GM23338 (cell line): ENCODE results near the gene MAP1B. TPM values are rescaled to one million over a fixed set of nuclear protein-coding genes. Genes with fewer than 3 reads are reported as not detected.
A peak's percentile ranks its signal among the peaks of the same experiment; 100 is the strongest.

ENCODE experiments used
- ATAC-seq: fragments of 200-7000 bp; cut with Tn5 transposase; 3 replicates; pipeline ENCODE4 v1.9.1; 2020
- DNase-seq: peaks from one replicate; pipeline ENCODE4 v3.0.0-alpha.2; 2015; ENCODE audit warnings: low spot score
- H2AFZ ChIP-seq: fragments of 200-600 bp; sonication (generic); 2 replicates; pipeline ENCODE4 v1.8.0; 2016; ENCODE audit warnings: antibody characterized with exemption, mild to moderate bottlenecking, moderate library complexity
- H3F3A ChIP-seq: fragments of 200-600 bp; sonication (generic); replicated peaks from 2 replicates; pipeline ENCODE4 v1.8.0; 2017; ENCODE audit warnings: antibody characterized with exemption, mixed run types, low read depth
- H3K27ac ChIP-seq: fragments of 200-600 bp; sonication (generic); 2 replicates; pipeline ENCODE4 v1.6.1; 2016; ENCODE audit warnings: low read depth
- H3K27me3 ChIP-seq: fragments of 200-600 bp; sonication (generic); 2 replicates; pipeline ENCODE4 v1.8.0; 2016; ENCODE audit warnings: mild to moderate bottlenecking, mixed run types, moderate library complexity; ENCODE audit not compliant: insufficient read depth
- H3K36me3 ChIP-seq: fragments of 200-600 bp; sonication (generic); 2 replicates; pipeline ENCODE4 v1.8.0; 2016; ENCODE audit warnings: mild to moderate bottlenecking; ENCODE audit not compliant: insufficient read depth
- H3K4me1 ChIP-seq: fragments of 200-600 bp; sonication (generic); 2 replicates; pipeline ENCODE4 v1.8.0; 2016; ENCODE audit warnings: mild to moderate bottlenecking, moderate library complexity; ENCODE audit not compliant: insufficient read depth
- H3K4me2 ChIP-seq: fragments of 200-600 bp; sonication (generic); 2 replicates; pipeline ENCODE4 v1.7.1; 2017; ENCODE audit warnings: mixed run types
- H3K4me3 ChIP-seq: fragments of 200-600 bp; sonication (generic); 2 replicates; pipeline ENCODE4 v1.6.1; 2016; ENCODE audit warnings: mixed run types
- H3K79me2 ChIP-seq: fragments of 200-600 bp; sonication (generic); replicated peaks from 2 replicates; pipeline ENCODE4 v1.8.0; 2017; ENCODE audit warnings: mild to moderate bottlenecking; ENCODE audit not compliant: insufficient read depth
- H3K9me2 ChIP-seq: fragments of 200-600 bp; sonication (generic); 2 replicates; pipeline ENCODE4 v1.8.0; 2017; ENCODE audit not compliant: insufficient read depth
- H4K20me1 ChIP-seq: fragments of 200-600 bp; sonication (generic); replicated peaks from 2 replicates; pipeline ENCODE4 v1.8.0; 2017; ENCODE audit warnings: mild to moderate bottlenecking; ENCODE audit not compliant: insufficient read depth
- H3K27ac Mint-ChIP-seq: 2 replicates; pipeline ENCODE4 v1.8.0; 2020; ENCODE audit warnings: inconsistent platforms, mild to moderate bottlenecking, moderate library complexity, mixed read lengths
- H3K27me3 Mint-ChIP-seq: 3 replicates; pipeline ENCODE4 v1.8.0; 2022; ENCODE audit warnings: low read depth, mild to moderate bottlenecking, moderate library complexity, mixed read lengths, inconsistent platforms; ENCODE audit not compliant: insufficient read depth, poor library complexity
- H3K36me3 Mint-ChIP-seq: 3 replicates; pipeline ENCODE4 v1.8.0; 2021; ENCODE audit warnings: low read depth, mild to moderate bottlenecking, inconsistent platforms, moderate library complexity, mixed read lengths
- H3K4me1 Mint-ChIP-seq: 3 replicates; pipeline ENCODE4 v1.8.0; 2020; ENCODE audit warnings: mild to moderate bottlenecking, inconsistent platforms, mixed read lengths
- H3K4me3 Mint-ChIP-seq: 3 replicates; pipeline ENCODE4 v1.8.0; 2021; ENCODE audit warnings: moderate library complexity, mild to moderate bottlenecking, inconsistent platforms, mixed read lengths
- H3K9me3 Mint-ChIP-seq: 3 replicates; pipeline ENCODE4 v1.8.0; 2020; ENCODE audit warnings: moderate library complexity, mild to moderate bottlenecking, inconsistent platforms, mixed read lengths
- CREB1 ChIP-seq: fragments of 250-450 bp; sonication (Bioruptor Pico); IDR thresholded peaks from 2 replicates; pipeline ENCODE4 v1.5.0; 2020; ENCODE audit warnings: low read depth, mild to moderate bottlenecking, moderate library complexity
- EZH2 ChIP-seq: fragments of 200-600 bp; sonication (generic); IDR thresholded peaks from one replicate; pipeline ENCODE4 v1.8.0; 2017; ENCODE audit warnings: antibody characterized with exemption, mild to moderate bottlenecking, low read depth; ENCODE audit not compliant: unreplicated experiment
- EZH2phosphoT487 ChIP-seq: fragments of 200-600 bp; sonication (generic); IDR thresholded peaks from one replicate; pipeline ENCODE4 v1.8.1; 2018; ENCODE audit warnings: antibody characterized with exemption; ENCODE audit not compliant: unreplicated experiment
- JUNB ChIP-seq: IDR thresholded peaks from one replicate; pipeline ENCODE4 v1.6.1; 2016; ENCODE audit warnings: antibody characterized with exemption; ENCODE audit not compliant: unreplicated experiment
- NANOG ChIP-seq: IDR thresholded peaks from 2 replicates; pipeline ENCODE4 v1.6.1; 2016; ENCODE audit warnings: antibody characterized with exemption, borderline replicate concordance
- POLR2AphosphoS5 ChIP-seq: IDR thresholded peaks from 2 replicates; pipeline ENCODE4 v1.6.1; 2016; ENCODE audit warnings: antibody characterized with exemption, low read depth
- STAT1 ChIP-seq: IDR thresholded peaks from one replicate; pipeline ENCODE4 v1.6.1; 2016; ENCODE audit warnings: antibody characterized with exemption; ENCODE audit not compliant: unreplicated experiment
- ZNF114 ChIP-seq: fragments of 250-450 bp; sonication (Bioruptor Pico); IDR thresholded peaks from 2 replicates; pipeline ENCODE4 v1.5.0; 2020; ENCODE audit warnings: mild to moderate bottlenecking, moderate library complexity
- ZNF331 ChIP-seq: fragments of 250-450 bp; sonication (Bioruptor Pico); IDR thresholded peaks from 2 replicates; pipeline ENCODE4 v1.5.0; 2020; ENCODE audit warnings: low read depth, mild to moderate bottlenecking, moderate library complexity
- polyA plus RNA-seq: library from polyadenylated mRNA; unstranded; fragments of >200 nt; fragmentation: Nextera tagmentation; extraction: Ambion mirVana; gene quantifications from 2 replicates; pipeline ENCODE4 v1.2.1, GENCODE V29; 2016
- total RNA-seq: library from RNA; depleted of rRNA; stranded (reverse); fragments of >200 nt; shearing (Covaris generic); gene quantifications from 2 replicates; pipeline ENCODE4 v1.2.3, GENCODE V29; 2014
- TF ChIP-seq, protein P1 (sequence below): IDR thresholded peaks from 2 replicates; pipeline ENCODE4 v1.6.1; 2016; ENCODE audit warnings: antibody characterized with exemption
- TF ChIP-seq, protein P2 (sequence below), 2 experiments: fragments of 200-600 bp in 1 of 2; sonication (generic) in 1 of 2; conservative IDR thresholded peaks; 2 replicates each; pipeline versions ENCODE4 v1.5.1 to v1.6.1; 2016 to 2017; ENCODE audit warnings: antibody characterized with exemption in 2 of 2, low read depth in 2 of 2, mild to moderate bottlenecking in 2 of 2, moderate library complexity in 1 of 2
- TF ChIP-seq, protein P3 (sequence below): IDR thresholded peaks from one replicate; pipeline ENCODE4 v1.6.1; 2018; ENCODE audit warnings: antibody characterized with exemption; ENCODE audit not compliant: unreplicated experiment

MAP1B gene
- total and polyA plus RNA-seq, 2 experiments from 2014 or later = 148 to 263 TPM

DNA sequence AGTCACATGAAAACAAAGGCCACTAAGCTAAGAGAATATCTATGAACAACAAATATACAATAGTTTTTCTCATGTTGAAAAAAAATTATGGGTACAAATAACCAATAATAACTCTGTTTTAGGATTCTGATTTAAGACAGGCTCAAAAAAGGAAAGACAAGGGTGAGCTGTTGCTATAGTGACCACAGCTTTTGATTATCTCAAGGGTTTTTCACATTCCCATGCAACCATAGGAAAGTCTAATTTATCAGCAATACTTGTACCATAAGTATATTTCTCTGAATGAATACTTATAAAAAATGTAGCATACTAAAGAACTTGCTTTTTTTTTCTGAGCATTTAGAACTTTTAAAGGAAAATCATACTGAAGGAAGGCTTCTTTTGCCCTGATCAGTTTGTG, 144.7 kb downstream of the MAP1B start:
- Histone ChIP-seq H3K27me3 (no peaks in the 10 kb centered on the region), H3K79me2 (peaks cover 18% of the 10 kb centered on the region), H3K27ac (no peak overlapping the region; the same call in 1 of the 2 replicates), H3K36me3 (no peaks in the 10 kb centered on the region), H3K4me1 (no peaks in the 10 kb centered on the region; the same call in 1 of the 2 replicates), H3K9me2 (no peaks in the 10 kb centered on the region), H3K4me2 (no peak overlapping the region), H2AFZ (no peak overlapping the region), H4K20me1 (no peaks in the 10 kb centered on the region), H3K4me3 (no peak overlapping the region), H3F3A (no peaks in the 10 kb centered on the region)
- peaks cover 15% of the 10 kb centered on the region for H3K4me1 Mint-ChIP-seq
- H3K9me3 Mint-ChIP-seq = no peaks in the 10 kb centered on the region
- no peak overlapping the region for H3K4me3 Mint-ChIP-seq
- TF ChIP-seq EZH2 (no peak), JUNB (no peak), ZNF114 (CRISPR knock-in tag) (no peak), STAT1 (no peak)
- TF ChIP-seq, protein P1, sequence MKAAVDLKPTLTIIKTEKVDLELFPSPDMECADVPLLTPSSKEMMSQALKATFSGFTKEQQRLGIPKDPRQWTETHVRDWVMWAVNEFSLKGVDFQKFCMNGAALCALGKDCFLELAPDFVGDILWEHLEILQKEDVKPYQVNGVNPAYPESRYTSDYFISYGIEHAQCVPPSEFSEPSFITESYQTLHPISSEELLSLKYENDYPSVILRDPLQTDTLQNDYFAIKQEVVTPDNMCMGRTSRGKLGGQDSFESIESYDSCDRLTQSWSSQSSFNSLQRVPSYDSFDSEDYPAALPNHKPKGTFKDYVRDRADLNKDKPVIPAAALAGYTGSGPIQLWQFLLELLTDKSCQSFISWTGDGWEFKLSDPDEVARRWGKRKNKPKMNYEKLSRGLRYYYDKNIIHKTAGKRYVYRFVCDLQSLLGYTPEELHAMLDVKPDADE = no peak
- TF ChIP-seq, protein P2, sequence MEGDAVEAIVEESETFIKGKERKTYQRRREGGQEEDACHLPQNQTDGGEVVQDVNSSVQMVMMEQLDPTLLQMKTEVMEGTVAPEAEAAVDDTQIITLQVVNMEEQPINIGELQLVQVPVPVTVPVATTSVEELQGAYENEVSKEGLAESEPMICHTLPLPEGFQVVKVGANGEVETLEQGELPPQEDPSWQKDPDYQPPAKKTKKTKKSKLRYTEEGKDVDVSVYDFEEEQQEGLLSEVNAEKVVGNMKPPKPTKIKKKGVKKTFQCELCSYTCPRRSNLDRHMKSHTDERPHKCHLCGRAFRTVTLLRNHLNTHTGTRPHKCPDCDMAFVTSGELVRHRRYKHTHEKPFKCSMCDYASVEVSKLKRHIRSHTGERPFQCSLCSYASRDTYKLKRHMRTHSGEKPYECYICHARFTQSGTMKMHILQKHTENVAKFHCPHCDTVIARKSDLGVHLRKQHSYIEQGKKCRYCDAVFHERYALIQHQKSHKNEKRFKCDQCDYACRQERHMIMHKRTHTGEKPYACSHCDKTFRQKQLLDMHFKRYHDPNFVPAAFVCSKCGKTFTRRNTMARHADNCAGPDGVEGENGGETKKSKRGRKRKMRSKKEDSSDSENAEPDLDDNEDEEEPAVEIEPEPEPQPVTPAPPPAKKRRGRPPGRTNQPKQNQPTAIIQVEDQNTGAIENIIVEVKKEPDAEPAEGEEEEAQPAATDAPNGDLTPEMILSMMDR (conservative IDR thresholded peaks at IDR 0.05; ENCODE audit: low read depth in 2 of 2) = no peak
- H3K36me3 Mint-ChIP-seq = peaks cover 8% of the 10 kb centered on the region
- DNase-seq = no peak
- no peak overlapping the region for H3K27ac Mint-ChIP-seq
- no peak for ATAC-seq
- no peaks in the 10 kb centered on the region for H3K27me3 Mint-ChIP-seq

DNA sequence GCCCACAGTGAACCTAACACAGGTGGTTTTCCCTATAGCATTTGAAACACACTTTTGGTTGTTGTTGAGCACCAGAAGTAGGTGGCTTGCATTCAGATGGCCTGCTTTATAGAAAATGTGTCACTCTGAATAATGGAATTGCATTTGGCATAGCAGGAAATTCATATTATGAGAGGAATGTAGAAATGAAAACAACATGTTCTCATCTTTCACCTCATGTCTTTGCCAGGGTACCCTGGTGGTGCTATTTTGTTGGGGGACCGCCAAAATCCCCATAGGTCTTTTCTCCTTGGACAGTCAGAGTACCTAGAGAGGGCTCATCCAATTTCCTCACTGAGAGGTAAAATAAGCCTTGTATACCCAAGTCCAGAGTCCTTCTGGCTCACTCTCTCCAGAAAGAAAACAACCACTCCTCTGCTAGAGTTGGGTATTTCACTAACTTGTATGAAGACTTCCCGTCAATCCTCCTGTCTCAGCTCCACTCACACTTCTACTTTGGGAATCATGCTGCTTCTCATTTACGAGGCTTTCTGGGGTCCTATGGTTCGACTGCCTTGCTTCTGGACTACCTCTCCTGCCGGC, 145.4 kb downstream of the MAP1B start:
- Mint-ChIP-seq H3K4me1 (peaks cover 12% of the 10 kb centered on the region), H3K4me3 (no peak overlapping the region), H3K27me3 (no peaks in the 10 kb centered on the region), H3K9me3 (no peaks in the 10 kb centered on the region), H3K27ac (peak overlapping the region; percentile 6; the same call in 1 of the 2 replicates), H3K36me3 (peaks cover 8% of the 10 kb centered on the region)
- Histone ChIP-seq H3K9me2 (no peaks in the 10 kb centered on the region), H4K20me1 (no peaks in the 10 kb centered on the region), H3K27ac (peak overlapping the region; percentile 40; the same call in 1 of the 2 replicates), H3F3A (no peaks in the 10 kb centered on the region), H3K4me1 (no peaks in the 10 kb centered on the region), H3K36me3 (no peaks in the 10 kb centered on the region), H2AFZ (no peak overlapping the region), H3K4me2 (no peak overlapping the region), H3K4me3 (no peak overlapping the region), H3K27me3 (no peaks in the 10 kb centered on the region), H3K79me2 (peaks cover 11% of the 10 kb centered on the region; the same call in 1 of the 2 replicates)
- ATAC-seq = no peak
- no peak for DNase-seq
- TF ChIP-seq POLR2AphosphoS5 (no peak), JUNB (no peak), CREB1 (CRISPR knock-in tag) (no peak), EZH2phosphoT487 (no peak), NANOG (no peak), STAT1 (no peak), ZNF331 (CRISPR knock-in tag) (no peak), EZH2 (no peak)
- TF ChIP-seq, protein P3, sequence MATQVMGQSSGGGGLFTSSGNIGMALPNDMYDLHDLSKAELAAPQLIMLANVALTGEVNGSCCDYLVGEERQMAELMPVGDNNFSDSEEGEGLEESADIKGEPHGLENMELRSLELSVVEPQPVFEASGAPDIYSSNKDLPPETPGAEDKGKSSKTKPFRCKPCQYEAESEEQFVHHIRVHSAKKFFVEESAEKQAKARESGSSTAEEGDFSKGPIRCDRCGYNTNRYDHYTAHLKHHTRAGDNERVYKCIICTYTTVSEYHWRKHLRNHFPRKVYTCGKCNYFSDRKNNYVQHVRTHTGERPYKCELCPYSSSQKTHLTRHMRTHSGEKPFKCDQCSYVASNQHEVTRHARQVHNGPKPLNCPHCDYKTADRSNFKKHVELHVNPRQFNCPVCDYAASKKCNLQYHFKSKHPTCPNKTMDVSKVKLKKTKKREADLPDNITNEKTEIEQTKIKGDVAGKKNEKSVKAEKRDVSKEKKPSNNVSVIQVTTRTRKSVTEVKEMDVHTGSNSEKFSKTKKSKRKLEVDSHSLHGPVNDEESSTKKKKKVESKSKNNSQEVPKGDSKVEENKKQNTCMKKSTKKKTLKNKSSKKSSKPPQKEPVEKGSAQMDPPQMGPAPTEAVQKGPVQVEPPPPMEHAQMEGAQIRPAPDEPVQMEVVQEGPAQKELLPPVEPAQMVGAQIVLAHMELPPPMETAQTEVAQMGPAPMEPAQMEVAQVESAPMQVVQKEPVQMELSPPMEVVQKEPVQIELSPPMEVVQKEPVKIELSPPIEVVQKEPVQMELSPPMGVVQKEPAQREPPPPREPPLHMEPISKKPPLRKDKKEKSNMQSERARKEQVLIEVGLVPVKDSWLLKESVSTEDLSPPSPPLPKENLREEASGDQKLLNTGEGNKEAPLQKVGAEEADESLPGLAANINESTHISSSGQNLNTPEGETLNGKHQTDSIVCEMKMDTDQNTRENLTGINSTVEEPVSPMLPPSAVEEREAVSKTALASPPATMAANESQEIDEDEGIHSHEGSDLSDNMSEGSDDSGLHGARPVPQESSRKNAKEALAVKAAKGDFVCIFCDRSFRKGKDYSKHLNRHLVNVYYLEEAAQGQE = no peak
- TF ChIP-seq, protein P1 = no peak
